Activated T-cell treated with anti-CD3 and anti-CD28 coated beads, Interleukin-2, amount 50 U/mL, for 1 hour (primary cell): ENCODE results near the gene OR10A3.

Experiments used
- DNase-seq: peaks from one replicate; pipeline ENCODE4 v3.0.0-alpha.2; 2020

Gene OR10A3

DNA sequence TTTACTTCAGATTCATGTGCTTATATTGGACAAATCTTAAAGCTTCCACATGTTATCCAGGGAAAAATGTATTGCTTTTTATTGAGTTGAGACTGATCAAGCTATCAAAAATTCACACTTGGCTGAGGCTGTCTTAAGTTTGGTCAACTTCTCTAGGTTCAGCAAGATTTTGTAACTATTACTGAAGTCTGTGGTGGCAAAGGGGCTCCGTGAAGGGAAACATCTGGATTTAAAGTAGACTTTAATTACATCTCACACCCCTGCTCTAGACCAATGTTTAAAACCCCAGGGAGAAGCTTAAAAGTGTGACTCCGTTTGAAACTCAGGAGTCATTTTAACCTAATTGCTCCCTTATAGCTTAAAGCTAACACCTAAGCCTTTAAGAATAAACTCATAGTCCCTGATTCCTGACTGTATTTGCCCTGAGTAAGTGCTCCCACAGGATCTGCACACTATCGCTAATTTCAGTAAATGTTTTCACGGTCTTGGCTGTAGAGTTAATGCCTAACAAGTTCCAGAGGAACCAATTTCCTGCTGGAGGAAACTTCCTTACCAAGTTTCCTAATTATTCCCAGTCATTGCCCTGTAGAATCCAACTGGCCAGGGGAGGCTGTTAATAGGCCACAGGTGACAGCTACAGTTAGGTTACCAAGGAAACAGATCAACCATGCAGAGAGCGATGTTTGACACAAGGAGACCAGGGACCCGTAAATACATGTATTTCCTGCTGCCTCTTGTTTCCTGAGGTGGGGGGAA lies 50.9 kb downstream of the OR10A3 start:
- no peak for DNase-seq

DNA sequence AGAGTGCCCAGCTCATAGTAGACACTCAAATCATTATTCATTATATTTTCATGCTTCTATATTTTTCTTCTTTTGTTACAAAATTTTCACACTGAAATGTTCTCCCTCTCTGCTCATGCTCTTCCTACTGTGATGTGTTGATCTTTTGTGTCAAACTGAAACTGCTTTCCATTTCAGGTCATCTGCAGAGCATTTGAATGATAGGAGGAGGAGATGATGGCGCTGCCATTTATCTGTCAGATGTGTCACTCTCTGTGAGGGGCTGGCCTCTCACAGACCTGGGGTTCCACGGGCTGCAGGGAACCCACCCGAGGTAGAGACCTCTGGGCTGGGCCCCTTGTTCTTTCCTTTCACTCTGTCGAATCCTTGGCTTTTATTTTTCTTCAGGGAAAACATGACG lies 51.5 kb downstream of the OR10A3 start:
- no peak for DNase-seq
